Measurements from ENCODE around the gene CPEB4. TPM values are rescaled to one million over a fixed set of nuclear protein-coding genes. Genes with fewer than 3 reads are reported as not detected.

Gene CPEB4
- total and polyA plus RNA-seq, 2 donors (not counting 3 experiments of a cell fraction or from before 2014, with no cell fraction given): 11.3 to 16.4 TPM

DNA sequence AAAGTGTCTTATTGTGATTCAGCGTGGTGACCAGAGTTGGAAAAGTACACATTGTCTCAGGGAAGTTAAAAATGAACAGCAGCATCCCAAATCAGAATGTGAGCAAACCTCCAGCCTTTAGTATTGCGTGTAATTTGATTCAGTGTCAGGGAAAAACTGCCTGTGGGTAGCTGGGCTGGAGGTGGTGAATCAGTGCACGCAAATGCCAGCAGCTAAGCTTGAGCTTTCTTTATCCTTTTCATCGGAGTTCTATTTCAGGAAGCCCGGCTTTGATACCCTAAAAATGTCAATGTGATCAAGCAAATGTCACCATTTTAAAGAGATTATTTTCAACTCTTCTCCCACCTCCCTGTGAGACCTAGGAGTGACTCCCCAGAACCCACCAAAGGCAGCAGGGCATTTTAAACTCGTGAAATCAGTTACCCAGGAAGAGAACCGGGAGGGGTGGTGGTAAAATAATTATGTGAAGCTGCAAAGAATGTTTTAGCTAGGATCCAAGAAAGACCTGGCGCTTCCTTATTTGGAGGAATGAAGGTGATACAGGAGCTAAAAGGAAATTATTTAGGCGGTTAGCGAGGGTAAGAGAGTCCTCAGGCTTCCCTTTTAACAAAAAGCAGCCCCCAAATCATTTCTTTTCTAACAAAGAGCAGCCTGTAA is 75.2 kb downstream of the CPEB4 start:
- Histone ChIP-seq H3K9ac (replicated peaks; ENCODE audit: extremely low read depth, insufficient read depth, low read length) (no peak overlapping the region), H3K79me2 (ENCODE audit: control insufficient read depth, insufficient read depth, low read length) (no peaks in the 10 kb centered on the region), H4K20me1 (replicated peaks; ENCODE audit: control insufficient read depth, extremely low read depth, insufficient read depth, low read length) (peaks cover 2% of the 10 kb centered on the region), H3K4me3 (replicated peaks in 1 of 3; ENCODE audit: insufficient read depth in 1 of 3, low read depth in 1 of 3, low read length in 3 of 3) (no peak overlapping the region), H3K9me3 (replicated peaks; ENCODE audit: control insufficient read depth, insufficient read depth, low read length) (no peaks in the 10 kb centered on the region), H3K36me3 (ENCODE audit: control insufficient read depth in 2 of 2, extremely low read depth in 1 of 2, insufficient read depth in 2 of 2, low read length in 2 of 2) (peaks cover 0 to 3% of the 10 kb centered on the region in 2 experiments), H3K4me2 (ENCODE audit: insufficient read depth, low read length) (no peak overlapping the region), H3K27me3 (ENCODE audit: control insufficient read depth in 2 of 2, insufficient read depth in 2 of 2, low read length in 2 of 2) (no peaks in the 10 kb centered on the region), H2AFZ (ENCODE audit: low read depth, low read length) (no peak overlapping the region), H3K9me1 (replicated peaks; ENCODE audit: control insufficient read depth, extremely low read depth, insufficient read depth, low read length) (no peaks in the 10 kb centered on the region), H3K4me1 (ENCODE audit: control insufficient read depth, extremely low read depth, insufficient read depth, low read length) (no peaks in the 10 kb centered on the region), H3K27ac (ENCODE audit: insufficient read depth, low read depth, low read length) (no peak overlapping the region)
- no TSS peak for BruUV-seq (replicated peaks)
- ChIA-PET CTCF (interaction anchor here (0.7 to 2.4 kb wide), 8 partner anchors 8 to 347 kb away, joined by 3 to 13 read pairs (median 6); partner anchors contain the start of gene BOD1), POLR2A (no interaction called here)
- DNase-seq (ENCODE audit: low read depth, low spot score): no peak
- no peak for FAIRE-seq
- TF ChIP-seq, protein P1, sequence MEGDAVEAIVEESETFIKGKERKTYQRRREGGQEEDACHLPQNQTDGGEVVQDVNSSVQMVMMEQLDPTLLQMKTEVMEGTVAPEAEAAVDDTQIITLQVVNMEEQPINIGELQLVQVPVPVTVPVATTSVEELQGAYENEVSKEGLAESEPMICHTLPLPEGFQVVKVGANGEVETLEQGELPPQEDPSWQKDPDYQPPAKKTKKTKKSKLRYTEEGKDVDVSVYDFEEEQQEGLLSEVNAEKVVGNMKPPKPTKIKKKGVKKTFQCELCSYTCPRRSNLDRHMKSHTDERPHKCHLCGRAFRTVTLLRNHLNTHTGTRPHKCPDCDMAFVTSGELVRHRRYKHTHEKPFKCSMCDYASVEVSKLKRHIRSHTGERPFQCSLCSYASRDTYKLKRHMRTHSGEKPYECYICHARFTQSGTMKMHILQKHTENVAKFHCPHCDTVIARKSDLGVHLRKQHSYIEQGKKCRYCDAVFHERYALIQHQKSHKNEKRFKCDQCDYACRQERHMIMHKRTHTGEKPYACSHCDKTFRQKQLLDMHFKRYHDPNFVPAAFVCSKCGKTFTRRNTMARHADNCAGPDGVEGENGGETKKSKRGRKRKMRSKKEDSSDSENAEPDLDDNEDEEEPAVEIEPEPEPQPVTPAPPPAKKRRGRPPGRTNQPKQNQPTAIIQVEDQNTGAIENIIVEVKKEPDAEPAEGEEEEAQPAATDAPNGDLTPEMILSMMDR (IDR thresholded peaks at IDR 0.05; ENCODE audit: extremely low read depth in 1 of 2, insufficient read depth in 1 of 2, low read depth in 1 of 2, low read length in 2 of 2): no peak
- no peak for TF ChIP-seq FOS (IDR thresholded peaks at IDR 0.05; ENCODE audit: borderline replicate concordance, insufficient read depth, low read length)
- TF ChIP-seq MYC (IDR thresholded peaks at IDR 0.05; ENCODE audit: low read depth, low read length): no peak
- no peak for TF ChIP-seq POLR2A (IDR thresholded peaks at IDR 0.05; ENCODE audit: low read depth, low read length)
- TF ChIP-seq JUN (IDR thresholded peaks at IDR 0.05; ENCODE audit: borderline replicate concordance, insufficient read depth, insufficient read length, low read depth): no peak
- TF ChIP-seq, protein P2, sequence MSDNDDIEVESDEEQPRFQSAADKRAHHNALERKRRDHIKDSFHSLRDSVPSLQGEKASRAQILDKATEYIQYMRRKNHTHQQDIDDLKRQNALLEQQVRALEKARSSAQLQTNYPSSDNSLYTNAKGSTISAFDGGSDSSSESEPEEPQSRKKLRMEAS (IDR thresholded peaks at IDR 0.05; ENCODE audit: insufficient read depth, insufficient read length): no peak
- TF ChIP-seq GATA2 (IDR thresholded peaks at IDR 0.05; ENCODE audit: insufficient read depth, insufficient read length, low read depth, low read length): no peak
- no peak for TF ChIP-seq EZH2 (IDR thresholded peaks at IDR 0.05; ENCODE audit: borderline replicate concordance, low read depth, low read length, severe bottlenecking)
- TF ChIP-seq POLR2AphosphoS5 (IDR thresholded peaks at IDR 0.05; ENCODE audit: insufficient read depth, low read depth, low read length): no peak
- intact Hi-C loops (cut with micrococcal nuclease) (no loop called here), dilution Hi-C loops (cut with MboI; ENCODE audit: extremely low pct_ligation_motif_present, low sequenced_read_pairs) (no loop called here)

Data from endothelial cell of umbilical vein (primary cell).